DOHH2 (cell line): ENCODE results near the gene SAXO2.

ENCODE experiments used
- H3F3A ChIP-seq: fragments of 200-600 bp; sonication (generic), shearing (Covaris generic); 2 replicates; pipeline ENCODE4 v1.6.0; 2016; ENCODE audit warnings: antibody characterized with exemption, mild to moderate bottlenecking; ENCODE audit not compliant: control insufficient read depth, insufficient read depth
- H3K27ac ChIP-seq: fragments of 200-600 bp; sonication (generic); 2 replicates; pipeline ENCODE4 v1.5.1; 2014; ENCODE audit warnings: low read depth, mild to moderate bottlenecking, low read length, moderate library complexity
- H3K27me3 ChIP-seq: fragments of 200-600 bp; sonication (generic); 2 replicates; pipeline ENCODE4 v1.6.1; 2014; ENCODE audit warnings: mild to moderate bottlenecking, low read length, mixed read lengths; ENCODE audit not compliant: control insufficient read depth
- H3K36me3 ChIP-seq: fragments of 200-600 bp; sonication (generic); 2 replicates; pipeline ENCODE4 v1.6.1; 2014; ENCODE audit warnings: mild to moderate bottlenecking, low read length, moderate library complexity, mixed read lengths; ENCODE audit not compliant: control insufficient read depth
- H3K4me1 ChIP-seq: fragments of 200-600 bp; sonication (generic); 2 replicates; pipeline ENCODE4 v1.6.1; 2014; ENCODE audit warnings: mild to moderate bottlenecking, low read length, mixed read lengths; ENCODE audit not compliant: control insufficient read depth
- H3K4me2 ChIP-seq: fragments of 200-600 bp; sonication (generic); 2 replicates; pipeline ENCODE4 v1.6.0; 2014; ENCODE audit warnings: mild to moderate bottlenecking, low read length, moderate library complexity
- H3K4me3 ChIP-seq: fragments of 200-600 bp; sonication (generic); 2 replicates; pipeline ENCODE4 v1.5.1; 2014; ENCODE audit warnings: mild to moderate bottlenecking, low read length, mixed read lengths
- H3K79me2 ChIP-seq: fragments of 200-600 bp; sonication (generic); 2 replicates; pipeline ENCODE4 v1.6.1; 2014; ENCODE audit warnings: mild to moderate bottlenecking, low read length, mixed read lengths; ENCODE audit not compliant: control insufficient read depth
- H3K9me2 ChIP-seq: fragments of 200-600 bp; sonication (generic); replicated peaks from 2 replicates; pipeline ENCODE4 v1.6.1; 2014; ENCODE audit warnings: mild to moderate bottlenecking, low read length, mixed read lengths; ENCODE audit not compliant: control insufficient read depth
- H3K9me3 ChIP-seq: fragments of 200-600 bp; sonication (generic); 2 replicates; pipeline ENCODE4 v1.6.1; 2014; ENCODE audit warnings: antibody characterized with exemption, low read length, mixed read lengths; ENCODE audit not compliant: control insufficient read depth, insufficient read depth
- H4K20me1 ChIP-seq: fragments of 200-600 bp; sonication (generic); 2 replicates; pipeline ENCODE4 v1.6.0; 2014; ENCODE audit warnings: low read depth, mild to moderate bottlenecking, antibody characterized with exemption, low read length, moderate library complexity; ENCODE audit not compliant: control insufficient read depth, insufficient read depth
- EZH2phosphoT487 ChIP-seq: fragments of 200-600 bp; sonication (generic); IDR thresholded peaks from 2 replicates; pipeline ENCODE4 v1.6.1; 2017; ENCODE audit warnings: borderline replicate concordance, mild to moderate bottlenecking, antibody characterized with exemption, low read length, moderate library complexity, mixed read lengths
- TF ChIP-seq, protein P1 (sequence below): fragments of 200-600 bp; sonication (generic); IDR thresholded peaks from one replicate; pipeline ENCODE4 v1.5.1; 2014; ENCODE audit warnings: antibody characterized with exemption, mild to moderate bottlenecking, low read depth, low read length; ENCODE audit not compliant: poor library complexity, severe bottlenecking

The SAXO2 gene

DNA sequence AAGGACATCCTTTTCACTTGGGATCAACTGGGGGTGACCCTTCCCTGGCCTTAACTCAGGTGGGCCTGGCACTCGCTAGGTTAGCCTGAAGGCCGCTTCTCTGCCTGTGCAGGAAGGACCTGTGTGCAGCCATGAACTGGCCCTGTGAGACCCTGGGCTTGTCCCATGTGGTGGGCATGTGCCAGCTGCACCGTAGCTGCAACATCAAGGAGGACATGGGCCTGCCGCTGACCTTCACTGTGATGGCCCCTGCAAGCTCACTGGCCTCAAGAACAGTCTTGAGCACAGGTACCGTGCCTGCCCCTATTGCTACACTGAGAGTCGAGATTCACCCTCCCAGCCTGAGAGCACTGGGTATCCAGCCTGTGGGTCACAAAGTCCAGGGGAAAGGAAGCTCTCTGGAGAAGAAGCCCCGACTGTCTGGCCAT is 43.0 kb downstream of the SAXO2 start:
- Histone ChIP-seq H3K36me3 (no peaks in the 10 kb centered on the region), H4K20me1 (no peaks in the 10 kb centered on the region), H3K27me3 (peaks cover 2% of the 10 kb centered on the region; the same call in 1 of the 2 replicates), H3K4me2 (no peak overlapping the region), H3F3A (no peaks in the 10 kb centered on the region), H3K79me2 (no peaks in the 10 kb centered on the region), H3K9me2 (no peaks in the 10 kb centered on the region), H3K4me3 (no peak overlapping the region), H3K27ac (no peak overlapping the region), H3K4me1 (no peaks in the 10 kb centered on the region), H3K9me3 (no peaks in the 10 kb centered on the region)
- no peak for TF ChIP-seq EZH2phosphoT487
- TF ChIP-seq, protein P1, sequence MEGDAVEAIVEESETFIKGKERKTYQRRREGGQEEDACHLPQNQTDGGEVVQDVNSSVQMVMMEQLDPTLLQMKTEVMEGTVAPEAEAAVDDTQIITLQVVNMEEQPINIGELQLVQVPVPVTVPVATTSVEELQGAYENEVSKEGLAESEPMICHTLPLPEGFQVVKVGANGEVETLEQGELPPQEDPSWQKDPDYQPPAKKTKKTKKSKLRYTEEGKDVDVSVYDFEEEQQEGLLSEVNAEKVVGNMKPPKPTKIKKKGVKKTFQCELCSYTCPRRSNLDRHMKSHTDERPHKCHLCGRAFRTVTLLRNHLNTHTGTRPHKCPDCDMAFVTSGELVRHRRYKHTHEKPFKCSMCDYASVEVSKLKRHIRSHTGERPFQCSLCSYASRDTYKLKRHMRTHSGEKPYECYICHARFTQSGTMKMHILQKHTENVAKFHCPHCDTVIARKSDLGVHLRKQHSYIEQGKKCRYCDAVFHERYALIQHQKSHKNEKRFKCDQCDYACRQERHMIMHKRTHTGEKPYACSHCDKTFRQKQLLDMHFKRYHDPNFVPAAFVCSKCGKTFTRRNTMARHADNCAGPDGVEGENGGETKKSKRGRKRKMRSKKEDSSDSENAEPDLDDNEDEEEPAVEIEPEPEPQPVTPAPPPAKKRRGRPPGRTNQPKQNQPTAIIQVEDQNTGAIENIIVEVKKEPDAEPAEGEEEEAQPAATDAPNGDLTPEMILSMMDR, result no peak

DNA sequence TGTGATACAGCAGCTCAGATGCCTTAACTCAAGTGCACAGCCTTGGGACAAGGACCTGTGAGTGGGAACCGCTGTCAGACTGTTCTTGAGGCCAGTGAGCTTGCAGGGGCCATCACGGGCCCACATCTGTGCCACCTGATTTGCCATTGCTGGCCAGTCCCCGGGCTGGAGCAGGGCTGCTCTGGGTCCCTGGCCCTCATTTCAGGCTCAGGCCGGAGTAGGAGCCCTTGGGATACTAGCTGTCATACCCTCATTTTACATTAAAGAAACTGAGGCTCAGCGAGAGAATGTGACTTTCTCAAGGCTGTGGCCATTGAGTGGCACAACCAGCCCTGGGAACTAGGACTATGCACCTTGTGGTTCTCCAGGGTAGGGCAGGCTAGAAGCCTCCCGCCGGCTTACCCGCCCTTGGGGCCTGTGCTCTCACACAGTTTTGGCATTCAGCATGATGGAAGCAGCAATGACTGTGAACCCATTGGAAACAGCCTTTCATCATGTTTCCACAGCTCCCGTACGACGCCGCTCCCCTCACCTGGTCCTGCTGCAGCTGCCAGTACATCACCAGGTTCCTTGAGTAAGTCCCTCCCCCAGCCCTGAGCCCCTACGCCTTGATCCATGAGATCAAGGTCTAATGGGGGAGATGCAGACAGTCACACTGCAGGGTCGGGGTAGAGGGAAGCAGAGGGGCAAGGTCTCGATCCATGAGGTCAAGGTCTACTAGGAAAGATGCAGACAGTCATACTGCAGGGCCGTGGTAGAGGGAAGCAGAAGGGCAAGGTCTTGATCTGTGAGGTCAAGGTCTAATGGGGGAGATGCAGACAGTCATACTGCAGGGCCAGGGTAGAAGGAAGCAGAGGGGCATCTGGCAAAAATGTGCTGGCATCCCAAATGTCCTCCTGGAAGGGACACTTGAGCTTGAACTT is 44.4 kb downstream of the SAXO2 start:
- TF ChIP-seq EZH2phosphoT487, result no peak
- TF ChIP-seq, protein P1, result no peak
- Histone ChIP-seq H3K9me3 (no peaks in the 10 kb centered on the region), H3K27me3 (peaks cover 2% of the 10 kb centered on the region; the same call in 1 of the 2 replicates), H4K20me1 (no peaks in the 10 kb centered on the region), H3K27ac (no peak overlapping the region), H3K4me2 (no peak overlapping the region), H3K36me3 (no peaks in the 10 kb centered on the region), H3K4me1 (no peaks in the 10 kb centered on the region), H3K4me3 (no peak overlapping the region), H3K9me2 (no peaks in the 10 kb centered on the region), H3K79me2 (no peaks in the 10 kb centered on the region), H3F3A (no peaks in the 10 kb centered on the region)

DNA sequence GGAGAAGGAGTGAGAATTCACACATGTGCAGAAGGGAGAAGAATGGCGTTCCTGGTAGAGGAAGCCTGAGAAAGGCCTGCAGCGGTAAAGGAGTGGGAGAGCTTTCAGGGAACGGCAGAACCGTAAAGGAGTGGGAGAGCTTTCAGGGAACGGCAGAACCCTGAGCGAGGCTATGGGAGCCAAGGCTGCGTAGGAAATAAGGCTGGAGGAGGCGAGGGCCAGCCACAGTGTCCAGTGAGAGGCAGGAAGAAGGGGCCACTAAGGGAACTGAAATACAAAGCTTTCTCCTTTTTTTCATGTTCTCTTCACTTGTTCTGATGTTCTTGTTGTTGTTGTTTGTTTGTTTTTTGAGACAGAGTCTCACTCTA is 45.1 kb downstream of the SAXO2 start:
- no peaks in the 10 kb centered on the region for H3K9me3 ChIP-seq
- TF ChIP-seq, protein P1, result no peak
- no peak overlapping the region for H3K4me2 ChIP-seq

More for the DNA sequence above, 45.1 kb downstream of the SAXO2 start:
- Histone ChIP-seq H3K27ac (no peak overlapping the region), H3K79me2 (no peaks in the 10 kb centered on the region), H3K9me2 (no peaks in the 10 kb centered on the region), H3K4me1 (no peaks in the 10 kb centered on the region), H3F3A (no peaks in the 10 kb centered on the region), H3K27me3 (peaks cover 2% of the 10 kb centered on the region; the same call in 1 of the 2 replicates), H3K36me3 (no peaks in the 10 kb centered on the region), H3K4me3 (no peak overlapping the region), H4K20me1 (no peaks in the 10 kb centered on the region)
